HepG2 (cell line): ENCODE measurements around the gene SEC16A. TPM values are rescaled to one million over a fixed set of nuclear protein-coding genes. Genes with fewer than 3 reads are reported as not detected.

ENCODE experiments used
- AHR ChIP-seq: IDR thresholded peaks from 2 replicates; pipeline ENCODE4 v1.6.1; 2018; ENCODE audit warnings: missing genetic modification reagents, missing compliant biosample characterization
- ATF7 ChIP-seq, 2 experiments: fragments of 450-650 bp in 1 of 2; sonication (generic) in 1 of 2; formaldehyde crosslinking in 1 of 2; IDR thresholded peaks; 2 replicates each; pipeline versions ENCODE4 v1.4.0 to v1.6.1; 2016 to 2020; ENCODE audit warnings: antibody characterized with exemption in 1 of 2, mild to moderate bottlenecking in 1 of 2, missing genetic modification reagents in 1 of 2
- CHCHD3 ChIP-seq: sonication (generic); formaldehyde crosslinking; IDR thresholded peaks from 2 replicates; pipeline ENCODE4 v1.8.0; 2022; ENCODE audit warnings: mild to moderate bottlenecking, missing genetic modification reagents, moderate library complexity
- ERF ChIP-seq: IDR thresholded peaks from 2 replicates; pipeline ENCODE4 v1.6.1; 2018; ENCODE audit warnings: missing biosample characterization, missing genetic modification reagents
- ETV6 ChIP-seq: sonication (generic); formaldehyde crosslinking; conservative IDR thresholded peaks from 2 replicates; pipeline ENCODE4 v1.4.0; 2020; ENCODE audit warnings: missing genetic modification reagents
- FOXA3 ChIP-seq: IDR thresholded peaks from 2 replicates; pipeline ENCODE4 v1.6.1; 2016; ENCODE audit warnings: missing genetic modification reagents, missing compliant biosample characterization
- GABPB1 ChIP-seq: IDR thresholded peaks from 2 replicates; pipeline ENCODE4 v1.6.1; 2016; ENCODE audit warnings: mild to moderate bottlenecking, missing genetic modification reagents, moderate library complexity, missing compliant biosample characterization
- GMEB1 ChIP-seq: sonication (generic); formaldehyde crosslinking; IDR thresholded peaks from 2 replicates; pipeline ENCODE4 v1.5.1; 2020; ENCODE audit warnings: missing genetic modification reagents, mild to moderate bottlenecking, borderline replicate concordance
- HDAC1 ChIP-seq: sonication (generic); formaldehyde crosslinking; IDR thresholded peaks from 2 replicates; pipeline ENCODE4 v1.5.1; 2020; ENCODE audit warnings: mild to moderate bottlenecking, missing genetic modification reagents
- HNF1A ChIP-seq, 2 experiments: sonication (generic) in 1 of 2; formaldehyde crosslinking in 1 of 2; IDR thresholded peaks; 2 replicates each; pipeline versions ENCODE4 v1.4.0 to v1.6.1; 2016 to 2020; ENCODE audit warnings: borderline replicate concordance in 1 of 2, low read depth in 1 of 2, mild to moderate bottlenecking in 1 of 2, missing genetic modification reagents in 1 of 2
- HNRNPL ChIP-seq: fragments of 200-400 bp; formaldehyde crosslinking; IDR thresholded peaks from 2 replicates; pipeline ENCODE4 v1.6.1; 2017; ENCODE audit warnings: mild to moderate bottlenecking, low read depth, low read length
- IRF9 ChIP-seq: sonication (generic); formaldehyde crosslinking; IDR thresholded peaks from 2 replicates; pipeline ENCODE4 v1.8.0; 2022; ENCODE audit warnings: missing genetic modification reagents, mild to moderate bottlenecking, borderline replicate concordance
- KLF15 ChIP-seq: sonication (generic); formaldehyde crosslinking; IDR thresholded peaks from 2 replicates; pipeline ENCODE4 v1.8.1; 2023; ENCODE audit warnings: borderline replicate concordance, mild to moderate bottlenecking, inconsistent platforms, missing genetic modification reagents, mixed read lengths
- MYPOP ChIP-seq: sonication (generic); formaldehyde crosslinking; IDR thresholded peaks from 2 replicates; pipeline ENCODE4 v1.8.1; 2023; ENCODE audit warnings: mild to moderate bottlenecking, moderate library complexity, missing genetic modification reagents
- NONO ChIP-seq, 2 experiments: fragments of 450-650 bp in 1 of 2; sonication (generic) in 1 of 2; formaldehyde crosslinking in 1 of 2; IDR thresholded peaks in 1 of 2; conservative IDR thresholded peaks in 1 of 2; 2 replicates each; pipeline versions ENCODE4 v1.6.1 to v1.8.0; 2017 to 2022; ENCODE audit warnings: mild to moderate bottlenecking in 1 of 2, missing genetic modification reagents in 1 of 2, moderate library complexity in 1 of 2
- RFX1 ChIP-seq: fragments of 450-650 bp; IDR thresholded peaks from 2 replicates; pipeline ENCODE4 v1.6.1; 2017
- RORA ChIP-seq: sonication (generic); formaldehyde crosslinking; IDR thresholded peaks from 2 replicates; pipeline ENCODE4 v1.5.0; 2020; ENCODE audit warnings: mild to moderate bottlenecking, missing genetic modification reagents, moderate library complexity
- SSRP1 ChIP-seq: IDR thresholded peaks from 2 replicates; pipeline ENCODE4 v1.6.1; 2016; ENCODE audit warnings: control low read depth
- YY1 ChIP-seq: IDR thresholded peaks from 2 replicates; pipeline ENCODE4 v1.6.1; 2011; ENCODE audit warnings: low read length, low read depth, moderate library complexity, mild to moderate bottlenecking; ENCODE audit not compliant: insufficient read depth, insufficient replicate concordance
- ZMAT3 ChIP-seq: sonication (generic); formaldehyde crosslinking; conservative IDR thresholded peaks from 2 replicates; pipeline ENCODE4 v1.7.0; 2021; ENCODE audit warnings: missing genetic modification reagents
- polyA plus RNA-seq, 8 experiments: library from polyadenylated mRNA; depleted of rRNA in 3 of 8; stranded (reverse) in 7 of 8; unstranded in 1 of 8; fragments of >200 nt; fragmentation: Illumina TruSeq in 4 of 8; extraction: Trizol in 4 of 8; gene quantifications; 2 replicates each; pipeline versions ENCODE4 v1.2.1 to v1.2.3, GENCODE V29; 2011 to 2016; ENCODE audit warnings: low read depth in 4 of 8, missing spikeins in 1 of 8, mixed read lengths in 1 of 8; ENCODE audit not compliant: insufficient read depth in 1 of 8
- total RNA-seq, 5 experiments: library from RNA; depleted of rRNA; stranded (reverse); fragments of >200 nt; fragmentation: Illumina TruSeq; extraction: Trizol; gene quantifications; 2 replicates each; pipeline ENCODE4 v1.2.3, GENCODE V29; 2016; ENCODE audit warnings: low read depth in 1 of 5

SEC16A gene
- total and polyA plus RNA-seq, 2 of the 13 experiments (the other 11 are each of a cell fraction or from before 2014, with no cell fraction given) = 15.9 to 18.9 TPM

- TF ChIP-seq GMEB1 = peak; percentile 5; the same call in 1 of the 2 replicates
- peak; percentile 91 for TF ChIP-seq HDAC1 (CRISPR knock-in tag)
- TF ChIP-seq RFX1 = peak; percentile 83
- TF ChIP-seq YY1 = peak; percentile 74
- TF ChIP-seq HNF1A (IDR thresholded peaks at IDR 0.05; ENCODE audit: low read depth) = no peak
- TF ChIP-seq HNF1A (CRISPR knock-in tag; IDR thresholded peaks at IDR 0.05; ENCODE audit: borderline replicate concordance) = no peak
- peak; percentile 61 for TF ChIP-seq ERF (CRISPR knock-in tag)
- TF ChIP-seq ETV6 (CRISPR knock-in tag) = peak; percentile 49; the same call in 1 of the 2 replicates
- no peak for TF ChIP-seq AHR (CRISPR knock-in tag)
- TF ChIP-seq KLF15 (CRISPR knock-in tag) = no peak
- no peak for TF ChIP-seq NONO (IDR thresholded peaks at IDR 0.05)
- TF ChIP-seq NONO (CRISPR knock-in tag; conservative IDR thresholded peaks at IDR 0.05) = peak; percentile 3; the same call in 1 of the 2 replicates
- TF ChIP-seq RORA (CRISPR knock-in tag) = no peak
- no peak for TF ChIP-seq ATF7 (IDR thresholded peaks at IDR 0.05)
- no peak for TF ChIP-seq ATF7 (CRISPR knock-in tag; IDR thresholded peaks at IDR 0.05)
- TF ChIP-seq HNRNPL = no peak
- 0 out of 2 replicates have a peak, but pooled peaks have one; percentile 12 for TF ChIP-seq ZMAT3 (CRISPR knock-in tag)
- no peak for TF ChIP-seq CHCHD3 (CRISPR knock-in tag)
- TF ChIP-seq FOXA3 = 0 out of 2 replicates have a peak, but pooled peaks have one; percentile 18
- TF ChIP-seq IRF9 (CRISPR knock-in tag) = peak; percentile 29; the same call in 1 of the 2 replicates
- TF ChIP-seq SSRP1 (CRISPR knock-in tag) = no peak
- TF ChIP-seq GABPB1 (CRISPR knock-in tag) = peak; percentile 88
- no peak; the same call in 1 of the 2 replicates for TF ChIP-seq MYPOP (CRISPR knock-in tag)
Observed at GRCh38 chr9:136483589-136484152, 831 bp upstream of the SEC16A start (continued).
